NCI-H1436 (cell line): ENCODE results near the gene HDAC8.
"Not testable (repeated sequence)": the region's sequence is repeated elsewhere in the genome, so short reads cannot be mapped to it uniquely, and the experiment has no call there.

Experiments used
- DNase-seq: peaks from one replicate; lab custom pipeline; 2025; lab: John Stamatoyannopoulos, UW

The HDAC8 gene

DNA sequence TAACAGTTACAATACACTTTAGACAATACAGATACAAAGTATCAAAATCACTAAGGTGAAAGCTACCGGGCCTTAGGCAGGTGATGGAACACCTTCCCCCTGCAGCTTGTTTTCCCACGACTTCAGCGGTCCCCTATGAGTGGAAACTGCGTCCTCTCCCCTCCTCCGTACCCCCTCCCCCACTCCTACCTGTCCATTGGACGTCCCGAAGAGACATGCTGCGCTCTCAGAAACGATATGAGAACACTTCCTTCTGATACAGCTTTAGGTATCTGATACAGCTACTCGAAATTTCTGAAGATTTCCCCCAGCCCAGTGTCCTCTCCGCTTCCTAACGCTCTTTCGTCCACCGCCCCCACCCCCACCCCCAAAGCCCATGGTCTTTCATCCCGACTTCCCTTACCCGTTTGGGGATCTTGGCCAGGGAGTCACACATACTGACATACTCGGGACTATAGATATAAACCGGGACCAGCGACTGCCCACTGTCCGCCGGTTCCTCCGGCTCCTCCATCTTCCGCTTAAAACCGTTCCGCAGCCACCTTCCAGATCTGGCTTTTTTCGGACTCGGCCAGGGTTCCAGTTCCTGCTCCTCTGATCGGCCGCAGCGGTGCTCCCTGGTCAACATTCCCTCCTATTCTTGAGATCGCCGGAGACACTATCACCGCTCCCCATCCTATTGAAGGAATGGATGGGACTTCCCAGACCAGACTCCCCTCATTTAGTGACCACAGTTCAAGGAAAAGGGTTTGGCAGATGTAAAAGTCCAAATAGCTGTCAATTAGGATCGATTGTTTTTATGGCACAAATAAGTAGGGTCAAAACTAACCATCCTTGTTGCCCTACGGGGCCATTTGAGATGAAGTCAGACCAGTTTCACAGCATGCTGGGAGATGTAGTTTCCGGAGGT lies at the start of gene HDAC8:
Gene HDAC8 (minus strand): TSS at position 596 of the 910 bp plus-strand sequence. CDS start 82 bp downstream, at position 514.
- DNase-seq = peak; percentile 66

DNA sequence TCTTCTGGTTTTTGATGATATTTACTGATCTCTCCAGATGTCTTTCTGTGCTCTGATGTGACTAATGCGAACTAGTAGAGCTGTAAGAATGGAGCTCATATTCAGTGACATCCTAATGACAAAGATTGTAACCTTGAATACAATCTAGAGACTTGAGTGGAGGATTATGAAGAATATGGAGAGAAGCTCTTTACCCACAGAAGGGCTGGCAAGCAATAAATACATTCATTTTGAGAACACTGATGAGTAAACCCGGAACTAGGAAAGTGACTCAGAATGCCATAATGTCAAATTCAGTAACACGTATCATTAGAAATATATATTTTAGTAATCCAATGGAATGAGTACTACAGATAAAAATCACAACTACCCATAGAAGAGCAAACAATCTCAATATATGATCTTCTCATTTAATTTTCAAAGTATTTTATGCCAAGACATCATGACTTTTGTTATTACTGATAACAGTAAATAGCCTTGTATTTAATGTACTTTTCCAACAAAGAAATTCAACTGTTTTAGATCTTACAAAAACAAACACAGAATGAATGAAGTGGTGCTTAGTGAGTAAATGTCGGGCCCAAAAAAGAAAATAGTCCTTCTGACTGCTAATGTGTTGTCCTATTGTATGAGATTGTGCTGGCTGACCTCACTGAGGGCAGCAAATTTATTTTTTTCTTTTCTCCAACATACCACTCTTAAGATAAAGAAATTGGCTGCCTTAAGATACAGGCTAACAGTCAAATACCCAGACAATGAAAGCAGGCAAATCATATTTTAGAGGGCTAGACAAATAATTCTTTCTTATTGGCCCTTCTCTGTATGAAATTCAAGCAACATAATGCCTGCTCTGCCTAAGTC lies 49.2 kb upstream of the HDAC8 start:
- no peak for DNase-seq

DNA sequence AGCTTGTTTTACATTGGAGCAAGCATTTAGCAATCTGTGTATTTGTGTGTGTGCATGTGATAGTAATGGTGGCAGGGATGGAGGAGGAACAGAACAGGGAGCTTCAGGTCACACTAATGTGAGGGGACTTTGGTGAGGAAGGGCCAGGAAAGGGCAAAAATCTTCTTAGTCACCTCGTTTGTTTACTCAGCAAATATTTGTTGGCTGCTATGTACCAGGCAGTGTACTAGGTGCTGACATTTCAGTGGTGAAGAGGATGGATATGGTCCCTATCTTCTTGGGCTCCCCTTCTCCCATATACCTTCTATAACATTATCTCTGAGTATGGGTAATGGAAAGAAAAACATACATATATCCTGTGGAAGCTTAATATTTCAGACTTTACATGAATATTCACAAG lies 48.5 kb upstream of the HDAC8 start:
- no peak for DNase-seq

DNA sequence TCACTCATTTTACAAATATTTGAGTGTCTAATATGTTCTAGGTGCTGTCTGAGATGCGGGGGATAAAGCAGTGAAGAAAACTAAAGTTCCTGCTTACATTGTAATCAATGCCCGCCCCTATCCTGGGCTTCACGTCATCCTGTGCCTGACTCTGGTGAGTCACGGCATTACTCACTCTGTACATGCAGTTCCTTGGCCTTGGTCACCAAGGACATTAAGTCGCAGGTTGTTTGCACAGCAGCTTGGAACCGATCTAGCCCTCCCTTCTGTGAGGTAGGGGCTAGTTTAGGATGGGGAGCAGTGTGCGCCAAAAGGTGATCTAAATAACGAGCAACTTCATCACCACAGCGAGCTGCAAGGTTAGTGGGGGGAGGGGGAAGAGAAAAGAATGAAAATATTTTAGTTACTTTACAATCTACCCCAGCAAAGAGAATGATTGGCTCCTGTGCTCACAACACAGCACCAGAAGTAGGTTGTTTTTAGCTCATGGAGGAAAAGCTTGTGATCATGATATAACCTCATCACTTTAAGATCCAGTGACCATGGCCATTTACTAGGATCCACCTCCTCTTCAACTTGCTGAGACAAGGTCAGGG lies 48.0 kb upstream of the HDAC8 start:
- DNase-seq = no peak

DNA sequence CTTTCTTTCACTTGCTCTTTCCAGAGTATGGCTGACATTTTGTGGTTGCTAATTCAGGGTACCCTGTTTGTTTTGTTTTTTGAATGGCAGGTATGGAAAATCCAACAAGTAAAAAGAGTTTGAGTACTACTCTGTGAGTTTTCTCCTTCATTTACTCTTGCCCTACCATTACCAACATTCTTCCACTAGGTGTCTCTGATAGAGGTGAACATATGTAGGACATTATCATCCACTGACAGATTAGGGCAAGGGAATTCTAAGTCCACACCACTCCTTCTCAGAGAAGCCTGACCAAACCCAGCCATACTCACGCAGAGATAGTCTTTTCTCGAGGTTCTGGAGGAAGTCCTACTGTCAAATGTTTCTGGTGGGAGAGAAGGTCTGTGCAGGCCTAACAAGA lies 36.7 kb upstream of the HDAC8 start:
- no peak for DNase-seq

DNA sequence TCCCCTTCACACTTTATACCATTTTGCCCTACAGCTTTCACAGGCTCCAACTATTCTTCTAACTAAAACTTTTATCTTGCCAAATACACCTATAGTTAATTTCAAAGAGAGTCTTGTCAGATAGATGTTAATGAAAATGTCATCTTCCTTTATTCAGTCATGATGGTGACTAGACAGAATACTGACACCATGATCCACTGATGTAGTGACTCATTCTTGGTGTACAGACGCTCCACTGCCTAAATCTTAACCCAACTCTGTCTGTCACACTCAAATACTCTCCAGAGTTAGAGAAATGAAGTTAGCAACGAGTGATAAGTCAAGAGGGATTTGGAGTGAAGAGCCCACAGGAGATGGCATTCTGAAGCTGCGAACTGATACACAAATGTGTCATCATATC lies 32.1 kb upstream of the HDAC8 start:
- DNase-seq = no peak

DNA sequence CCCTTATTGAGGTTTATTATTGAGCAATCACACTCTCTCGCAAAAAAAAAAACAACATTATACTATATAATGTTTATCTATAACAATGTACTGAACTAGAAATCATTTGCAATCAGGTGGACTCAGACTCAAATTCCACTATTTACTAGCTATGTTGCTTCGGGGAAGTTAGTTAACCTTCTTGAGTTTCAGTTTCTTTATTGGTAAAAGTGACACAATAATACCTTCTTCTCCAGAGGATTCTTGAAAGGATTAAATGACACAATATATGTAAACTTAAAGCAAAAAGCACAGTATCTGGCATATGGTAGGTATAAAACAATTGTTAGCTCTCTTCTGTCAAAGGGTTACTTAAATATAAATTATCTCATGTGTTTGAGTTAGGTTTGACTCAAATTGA lies 31.5 kb upstream of the HDAC8 start:
- DNase-seq = no peak

DNA sequence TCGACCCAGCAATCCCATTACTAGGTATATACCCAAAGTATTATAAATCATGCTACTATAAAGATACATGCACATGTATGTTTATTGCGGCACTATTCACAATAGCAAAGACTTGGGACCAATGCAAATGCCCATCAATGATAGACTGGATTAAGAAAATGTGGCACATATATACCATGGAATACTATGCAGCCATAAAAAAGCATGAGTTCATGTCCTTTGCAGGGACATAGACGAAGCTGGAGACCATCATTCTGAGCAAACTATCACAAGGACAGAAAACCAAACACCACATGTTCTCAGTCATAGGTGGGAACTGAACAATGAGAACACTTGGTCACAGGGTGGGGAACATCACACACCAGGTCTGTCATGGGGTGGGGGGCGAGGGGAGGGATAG lies 18.4 kb upstream of the HDAC8 start:
- not testable (repeated sequence) for DNase-seq

DNA sequence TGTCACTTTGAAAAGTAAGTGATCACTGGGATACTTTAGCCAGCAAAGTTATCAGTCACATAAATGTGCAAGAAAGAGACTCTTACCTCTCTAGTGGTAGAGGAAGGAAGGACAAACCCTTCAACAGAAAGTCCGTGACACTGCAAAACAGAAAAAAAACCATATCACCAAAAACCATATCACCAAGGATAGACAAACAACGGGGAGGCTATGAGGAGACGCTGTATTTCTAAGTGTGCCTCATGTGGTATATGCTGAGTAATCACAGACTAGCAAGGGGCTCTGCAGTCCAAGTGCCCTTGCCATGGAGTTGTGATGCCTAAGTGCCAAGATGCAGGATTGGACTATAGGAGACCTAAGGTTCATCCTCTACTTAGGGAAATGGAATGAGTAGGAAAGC lies 11.5 kb upstream of the HDAC8 start:
- DNase-seq = no peak

DNA sequence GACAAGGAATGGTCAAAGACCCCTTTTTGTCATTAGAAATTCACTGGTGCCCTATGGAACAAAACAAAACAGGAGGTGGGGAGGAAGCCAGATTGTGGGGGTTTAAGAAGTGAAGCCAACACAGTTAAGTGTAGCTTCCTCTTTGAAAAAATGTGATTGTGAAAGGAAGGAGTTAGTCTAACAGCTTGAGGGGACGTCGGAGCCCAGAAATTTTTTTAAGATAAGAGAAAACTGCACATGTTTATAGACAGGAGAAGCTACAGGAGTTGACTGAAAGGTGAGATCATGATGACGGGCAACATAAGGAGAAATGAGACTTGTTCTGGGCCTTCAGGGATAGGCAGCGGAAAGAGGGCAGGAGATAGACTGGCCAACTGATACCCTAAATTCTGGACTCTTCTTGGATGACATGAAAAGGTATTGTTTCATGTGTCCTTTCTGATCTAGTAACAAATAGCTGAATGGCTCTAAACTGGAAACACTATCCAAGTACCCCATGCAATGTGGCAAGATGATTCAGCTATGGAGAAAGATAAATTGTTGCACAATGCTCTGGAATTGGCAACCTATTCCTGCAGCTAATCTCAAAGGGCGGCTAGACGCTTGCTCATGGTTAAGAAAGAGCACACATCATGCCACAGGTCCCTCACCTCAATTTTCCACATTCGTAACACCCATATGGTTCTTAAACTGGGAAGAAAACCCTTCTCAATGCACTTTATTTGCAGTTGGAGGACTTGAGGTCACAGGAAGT lies 3.7 kb upstream of the HDAC8 start:
- no peak for DNase-seq

DNA sequence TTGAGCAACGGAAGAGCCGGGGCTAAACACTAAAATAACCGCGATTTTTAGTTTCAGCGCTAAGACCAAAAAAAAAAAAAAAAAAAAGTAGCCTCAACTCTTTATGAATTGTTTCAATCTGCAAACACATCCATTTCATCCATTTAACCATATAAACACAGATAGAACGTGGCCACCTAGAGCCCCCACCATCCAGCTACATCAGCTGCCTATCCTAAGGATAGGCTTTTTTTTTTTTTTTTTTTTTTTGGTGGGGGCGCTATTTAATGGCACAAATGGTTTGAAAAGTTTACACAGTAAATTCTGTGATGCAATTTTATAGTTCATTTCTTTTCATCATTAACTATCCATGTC lies 492 bp upstream of the HDAC8 start:
- DNase-seq = no peak

DNA sequence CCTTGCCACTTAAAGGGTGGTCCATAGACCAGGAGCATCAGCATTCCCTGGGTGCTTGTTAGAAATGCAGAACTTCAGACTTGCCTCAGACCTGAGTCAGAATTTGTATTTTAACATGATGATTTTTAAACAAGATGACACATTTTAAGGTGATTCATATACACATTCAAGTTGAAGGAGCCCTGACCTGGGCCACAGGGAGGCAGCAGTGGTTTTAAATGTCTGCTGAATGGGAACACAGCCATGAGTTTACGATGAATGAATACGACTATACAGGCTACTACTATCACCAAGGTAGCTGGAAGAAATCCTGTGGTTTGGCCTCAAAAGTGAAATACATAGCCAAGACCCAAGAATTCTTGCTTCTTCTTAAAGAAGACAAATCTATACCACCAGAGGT lies 2.9 kb downstream of the HDAC8 start:
- DNase-seq = no peak

DNA sequence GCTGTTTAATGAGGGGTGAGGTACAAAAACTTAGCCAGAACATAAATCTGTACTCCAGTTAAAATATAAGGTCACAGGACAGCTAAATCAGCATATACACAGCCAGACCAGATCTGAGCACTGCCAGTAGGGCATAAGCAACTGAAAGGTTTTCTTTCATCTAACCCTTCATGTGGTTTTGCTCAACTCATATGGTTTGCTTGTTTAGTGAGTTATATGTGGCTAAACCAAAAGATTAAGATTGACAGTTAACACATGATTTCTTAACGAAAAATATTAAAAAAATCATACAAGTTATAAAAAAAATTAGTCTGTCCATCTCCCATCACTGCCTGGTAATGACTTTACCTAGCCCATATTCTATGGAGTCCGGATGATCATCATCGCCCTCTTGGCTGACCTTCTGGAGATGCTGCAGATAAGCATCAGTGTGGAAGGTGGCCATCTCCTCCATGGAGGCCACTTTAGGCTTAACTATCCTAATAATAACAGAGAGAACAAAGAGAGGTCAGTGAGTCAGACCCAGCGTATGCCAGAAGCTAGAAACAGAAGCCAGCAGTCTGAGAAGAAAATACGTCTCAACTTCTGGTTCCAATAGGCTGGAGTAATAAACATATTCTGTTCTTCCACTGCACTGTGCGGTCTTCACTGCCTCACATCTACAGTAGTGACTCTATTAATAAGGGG lies 4.1 kb downstream of the HDAC8 start:
- DNase-seq = no peak

DNA sequence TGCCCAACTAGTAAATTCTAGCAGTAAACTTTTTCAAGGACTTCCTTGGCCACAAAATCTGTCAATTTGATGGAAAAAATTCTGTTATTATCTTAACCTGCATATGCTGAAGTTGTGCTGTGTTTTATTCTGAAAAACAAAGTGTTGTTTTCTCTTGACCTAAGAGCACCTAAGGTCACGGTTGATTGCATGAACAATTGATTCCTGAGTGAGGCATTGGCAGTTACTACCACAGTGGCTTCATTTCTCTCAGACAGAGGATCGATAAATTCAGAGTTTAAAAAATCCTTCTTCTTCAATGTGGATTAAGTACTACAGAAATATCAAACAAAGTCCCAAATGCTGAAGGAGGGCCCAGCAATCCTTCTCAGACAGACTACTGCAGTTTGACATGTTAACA lies 6.2 kb downstream of the HDAC8 start:
- no peak for DNase-seq

DNA sequence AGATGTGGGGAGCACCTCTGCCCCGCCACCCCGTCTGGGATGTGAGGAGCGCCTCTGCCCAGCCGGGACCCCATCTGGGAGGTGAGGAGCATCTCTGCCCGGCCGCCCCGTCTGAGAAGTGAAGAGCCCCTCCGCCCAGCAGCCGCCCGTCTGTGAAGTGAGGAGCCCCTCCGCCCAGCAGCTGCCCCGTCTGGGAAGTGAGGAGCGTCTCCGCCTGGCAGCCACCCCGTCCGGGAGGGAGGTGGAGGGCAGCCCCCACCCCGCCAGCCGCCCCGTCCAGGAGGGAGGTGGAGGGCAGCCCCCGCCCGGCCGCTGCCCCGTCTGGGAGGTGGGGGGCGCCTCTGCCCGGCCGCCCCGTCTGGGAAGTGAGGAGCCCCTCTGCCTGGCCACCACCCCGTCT lies 13.0 kb downstream of the HDAC8 start:
- not testable (repeated sequence) for DNase-seq

DNA sequence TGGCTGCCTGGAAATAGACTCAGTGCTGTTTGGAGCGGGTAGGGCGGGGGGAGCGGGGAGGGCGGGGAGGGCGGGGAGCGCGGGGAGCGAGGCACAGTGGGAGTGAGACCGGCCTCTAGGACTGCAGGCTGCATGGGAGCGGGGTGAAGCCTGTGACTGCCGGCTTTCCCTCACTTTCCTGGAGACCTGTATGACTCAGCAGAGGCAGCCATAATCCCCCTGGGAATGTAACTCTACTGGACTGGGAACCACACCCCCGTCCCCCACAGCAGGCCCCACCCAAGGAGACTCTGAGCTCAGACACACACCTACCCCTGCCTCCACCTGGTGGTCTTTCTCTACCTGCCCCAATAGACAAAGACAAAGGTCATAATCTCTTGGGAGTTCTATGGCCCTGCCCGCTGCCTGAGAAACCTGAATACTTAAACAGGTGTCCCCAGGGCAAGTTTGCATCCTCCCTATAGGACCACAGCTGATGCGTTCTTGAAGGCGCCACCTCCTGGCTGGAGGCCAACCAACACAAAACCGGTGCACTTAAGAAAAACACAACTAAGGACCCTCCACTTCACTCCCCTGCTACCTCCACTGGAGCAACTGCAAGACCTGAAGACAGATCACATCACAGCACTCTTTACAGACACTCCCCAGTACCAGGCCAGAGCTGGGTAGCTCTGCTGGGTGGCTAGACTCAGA lies 18.0 kb downstream of the HDAC8 start:
- peak; percentile 90 for DNase-seq

DNA sequence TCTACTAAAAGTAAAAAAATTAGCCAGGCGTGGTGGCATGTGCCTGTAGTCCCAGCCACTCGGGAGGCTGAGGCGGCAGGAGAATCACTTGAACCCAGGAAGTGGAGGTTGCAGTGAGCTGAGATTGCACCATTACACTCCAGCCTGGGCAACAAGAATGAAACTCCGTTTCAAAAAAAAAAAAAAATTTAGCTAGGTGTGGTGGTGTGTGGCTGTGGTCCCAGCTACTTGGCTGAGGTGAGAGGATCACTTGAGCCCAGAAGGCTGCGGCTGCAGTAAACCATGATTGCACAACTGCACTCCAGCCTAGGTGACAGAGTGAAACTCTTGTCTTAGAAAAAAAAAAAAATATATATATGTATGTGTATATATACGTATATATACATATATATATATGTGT lies 20.2 kb downstream of the HDAC8 start:
- not testable (repeated sequence) for DNase-seq

DNA sequence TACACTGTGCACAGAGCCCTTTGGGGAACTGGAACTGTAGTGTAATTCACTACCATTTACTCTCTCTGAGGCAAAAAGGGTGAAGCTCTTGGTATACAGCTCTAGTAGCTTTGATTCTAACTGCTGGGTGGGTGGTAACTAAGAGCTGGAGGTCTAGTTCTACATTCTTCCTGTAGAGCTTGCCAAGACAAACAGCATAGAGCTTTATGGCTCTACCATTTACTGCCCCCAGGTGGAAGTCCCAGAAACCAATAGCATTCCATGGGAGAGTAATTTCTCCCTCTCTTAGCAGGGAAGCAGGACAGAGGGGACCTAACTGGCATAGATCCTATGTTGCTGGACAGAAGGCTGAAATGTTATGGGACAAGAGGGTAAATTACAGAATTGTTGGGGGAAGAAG lies 26.7 kb downstream of the HDAC8 start:
- DNase-seq = no peak

DNA sequence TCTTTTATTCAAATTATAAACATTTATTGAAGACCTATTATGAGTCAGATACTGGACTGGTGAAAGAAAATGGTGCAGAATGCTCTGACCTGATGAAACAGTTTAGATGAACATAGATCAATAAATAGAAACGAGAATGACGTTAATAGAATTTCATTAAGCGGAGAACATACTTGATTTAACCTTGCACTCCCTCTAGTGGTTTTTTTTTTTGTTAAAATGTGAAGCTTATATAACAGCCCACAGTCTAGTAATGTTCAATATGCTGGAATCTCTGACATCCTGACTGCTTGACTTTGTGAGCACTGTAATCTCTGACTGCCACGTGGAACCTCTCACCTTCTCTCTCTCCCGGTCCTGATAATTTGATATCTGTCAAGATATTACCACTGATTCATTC lies 32.3 kb downstream of the HDAC8 start:
- DNase-seq = peak; percentile 51

DNA sequence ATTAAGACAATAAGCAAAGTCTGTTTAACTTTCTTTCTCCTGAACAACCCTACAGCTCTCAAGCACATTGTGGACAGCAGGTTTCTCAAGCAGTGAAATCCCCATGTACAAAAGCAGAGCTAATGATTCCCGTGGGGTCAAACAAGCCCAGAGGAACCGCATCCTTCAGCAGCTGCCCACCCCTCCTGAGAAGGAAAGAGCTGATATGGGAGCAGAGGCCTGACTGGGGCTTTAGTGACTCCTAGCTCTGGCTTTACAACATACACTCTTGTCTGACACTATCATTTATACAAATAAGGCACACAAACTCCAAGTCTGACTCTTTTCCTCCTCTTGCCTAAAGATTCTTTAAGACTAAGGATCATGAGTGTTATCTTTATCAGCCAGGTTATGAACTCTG lies 32.8 kb downstream of the HDAC8 start:
- DNase-seq = no peak

DNA sequence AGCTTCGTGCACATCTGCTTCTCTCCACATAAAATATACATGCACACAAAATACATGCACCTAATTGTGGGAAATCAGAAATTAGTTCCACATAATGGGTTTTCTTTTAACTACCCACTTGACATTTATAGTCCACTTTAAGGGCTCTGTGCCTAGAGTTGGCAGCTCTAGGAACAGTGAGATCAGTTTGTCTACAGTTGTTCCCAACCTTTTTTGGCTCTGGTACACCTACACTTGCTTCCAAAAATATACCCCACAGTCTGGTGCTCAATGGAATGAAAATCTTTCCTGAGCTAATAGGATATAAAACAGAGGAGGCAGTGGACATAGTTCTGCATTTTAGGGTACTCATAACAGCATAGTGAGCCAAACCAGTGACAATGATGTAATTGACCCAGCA lies 36.1 kb downstream of the HDAC8 start:
- no peak for DNase-seq
